Left renal pelvis (tissue), 4 donors: ENCODE measurements around the gene NUP98. TPM values are rescaled to one million over a fixed set of nuclear protein-coding genes. Genes with fewer than 3 reads are reported as not detected.
A peak's percentile ranks its signal among the peaks of the same experiment; 100 is the strongest.
"Not testable (repeated sequence)": the region's sequence is repeated elsewhere in the genome, so short reads cannot be mapped to it uniquely, and the experiment has no call there.

Experiments
- DNase-seq, 4 donors: peaks; one replicate each; pipeline ENCODE4 v3.0.0-alpha.2; 2013; ENCODE audit warnings: low read depth in 4 of 4, low spot score in 3 of 4
- polyA plus RNA-seq, 4 donors: library from polyadenylated mRNA; unstranded; fragments of 120-200 nt; gene quantifications; one replicate each; pipeline ENCODE4 v1.2.1, GENCODE V29; 2013; ENCODE audit not compliant: insufficient read length in 4 of 4

NUP98 gene
- polyA plus RNA-seq, 4 donors: 49.0 to 72.1 (median 63.8) TPM

DNA sequence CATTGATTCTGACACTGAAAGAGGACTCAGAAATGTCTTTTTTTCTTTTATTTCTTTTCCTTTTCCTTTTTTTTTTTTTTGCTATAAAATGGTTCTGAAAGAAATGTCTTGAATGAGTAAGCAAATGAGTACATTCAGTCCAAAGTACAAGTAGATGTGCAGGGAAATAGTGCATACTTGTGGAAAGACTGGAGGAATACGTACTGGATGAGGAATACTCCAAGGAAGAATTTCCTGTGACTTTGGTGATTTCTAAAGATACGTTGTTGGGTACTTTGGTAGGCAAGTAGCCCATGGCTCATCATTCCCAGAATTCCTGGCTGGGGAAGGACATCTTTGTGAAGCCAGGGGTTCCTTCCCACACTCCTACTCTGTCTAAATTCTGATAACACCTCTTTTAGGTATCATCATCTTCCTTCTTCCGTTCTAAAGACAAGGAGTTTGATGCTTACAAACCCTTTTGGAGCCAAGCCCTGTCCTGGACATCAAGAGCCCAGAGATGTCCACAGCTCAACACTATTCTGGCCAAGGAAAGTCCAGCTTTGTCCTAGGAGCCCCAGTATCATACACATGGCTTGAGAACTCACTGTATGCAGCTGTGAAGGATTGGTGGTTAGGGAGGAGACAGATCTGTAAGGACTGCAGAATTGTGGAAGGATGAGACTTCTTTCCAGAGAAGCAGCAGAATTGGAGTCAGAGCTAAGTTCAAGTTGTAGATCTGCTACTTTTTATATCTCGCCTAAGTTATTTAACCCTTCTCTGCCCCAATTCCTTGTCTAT lies 4.8 kb upstream of the NUP98 start:
- DNase-seq: no peak

- DNase-seq: no peak
Measured at GRCh38 chr11:3799873-3800272, 2.5 kb upstream of the NUP98 start.

- DNase-seq: no peak
Measured at GRCh38 chr11:3799143-3799542, 1.8 kb upstream of the NUP98 start.

- DNase-seq: peak in 1 of 4 donors; percentile 30
Measured at GRCh38 chr11:3796801-3797328, 489 bp downstream of the NUP98 start.

GRCh38 chr11:3796346-3796745 lies 1.0 kb downstream of the NUP98 start:
- no peak for DNase-seq

DNA sequence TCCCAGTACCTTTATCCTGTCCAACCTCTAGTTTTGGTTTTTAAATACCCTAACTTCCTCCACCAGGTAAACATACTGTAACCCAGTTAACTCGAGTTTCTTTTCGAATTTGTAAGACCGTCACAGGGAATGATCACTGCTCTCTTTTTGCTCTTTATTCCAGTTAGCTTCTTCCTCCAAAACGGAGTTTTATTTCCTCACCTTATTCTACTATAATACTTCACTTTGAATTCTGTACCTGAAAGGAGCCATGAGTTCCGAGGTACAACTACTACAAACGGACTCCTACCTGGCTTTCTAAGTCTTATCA lies 1.4 kb downstream of the NUP98 start:
- no peak for DNase-seq

- DNase-seq: no peak
Measured at GRCh38 chr11:3795131-3796001, 2.0 kb downstream of the NUP98 start.

- not testable (repeated sequence) for DNase-seq
Measured at GRCh38 chr11:3794387-3794786, 3.0 kb downstream of the NUP98 start.

- DNase-seq: no peak
Measured at GRCh38 chr11:3786781-3787428, 10.4 kb downstream of the NUP98 start.

DNA sequence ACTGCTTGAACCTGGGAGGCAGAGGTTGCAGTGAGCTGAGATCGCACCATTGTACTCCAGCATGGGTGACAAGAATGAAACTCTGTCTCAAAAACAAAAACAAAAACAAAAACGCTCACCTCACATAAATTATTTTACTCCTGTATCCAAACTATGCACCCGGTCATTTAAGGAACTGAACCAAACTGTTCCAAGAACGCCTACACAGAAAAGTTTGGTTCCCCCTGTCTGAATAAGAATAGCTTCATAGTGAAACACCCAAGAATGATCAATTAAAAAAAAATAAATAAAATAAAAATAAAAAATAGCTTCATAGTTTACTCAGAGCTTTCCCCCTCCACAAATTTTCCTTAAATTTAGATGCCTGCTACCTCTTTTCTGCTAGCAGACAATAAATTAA lies 13.7 kb downstream of the NUP98 start:
- DNase-seq: no peak

- no peak for DNase-seq
Measured at GRCh38 chr11:3782963-3783362, 14.4 kb downstream of the NUP98 start.

DNA sequence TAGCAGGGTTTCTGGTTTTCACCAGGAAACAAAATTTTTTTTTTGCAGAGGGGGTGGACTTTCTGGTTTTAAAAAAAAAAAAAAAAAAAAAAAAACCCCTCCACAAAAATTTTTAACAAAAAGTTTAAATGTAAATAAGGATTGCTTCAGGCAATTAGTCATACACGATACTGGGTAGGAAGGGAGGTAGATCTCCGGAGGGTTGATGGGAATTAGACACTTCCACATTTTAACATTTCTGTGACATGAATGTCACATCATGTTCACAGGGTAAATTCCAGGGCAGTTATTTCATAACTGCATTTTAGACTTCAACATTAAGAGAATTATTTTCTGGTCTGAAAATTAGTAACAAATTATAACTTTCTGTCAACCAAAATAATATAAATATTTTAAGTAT lies 15.9 kb downstream of the NUP98 start:
- no peak for DNase-seq

- DNase-seq: no peak
Measured at GRCh38 chr11:3775736-3776406, 21.5 kb downstream of the NUP98 start.

DNA sequence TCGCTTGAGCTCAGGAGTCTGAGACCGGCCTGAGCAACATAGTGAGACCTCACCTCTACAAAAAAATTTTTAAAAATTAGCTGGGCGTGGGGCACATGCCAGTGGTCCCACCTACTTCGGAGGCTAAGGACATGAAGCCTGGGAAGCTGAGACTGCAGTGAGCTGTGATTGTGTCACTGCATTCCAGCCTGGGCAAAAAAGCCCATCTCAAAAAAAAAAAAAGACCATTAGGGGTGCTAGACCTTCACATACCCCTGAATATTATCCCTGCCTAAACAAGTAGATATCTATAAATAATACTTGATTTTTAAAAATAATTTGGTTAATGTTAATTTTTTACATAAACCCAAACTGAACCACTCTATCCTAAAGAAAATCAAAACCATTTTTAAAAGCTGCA lies 24.2 kb downstream of the NUP98 start:
- DNase-seq: no peak

GRCh38 chr11:3767536-3767935 lies 29.8 kb downstream of the NUP98 start:
- no peak for DNase-seq

GRCh38 chr11:3766836-3767235 lies 30.5 kb downstream of the NUP98 start:
- not testable (repeated sequence) for DNase-seq

DNA sequence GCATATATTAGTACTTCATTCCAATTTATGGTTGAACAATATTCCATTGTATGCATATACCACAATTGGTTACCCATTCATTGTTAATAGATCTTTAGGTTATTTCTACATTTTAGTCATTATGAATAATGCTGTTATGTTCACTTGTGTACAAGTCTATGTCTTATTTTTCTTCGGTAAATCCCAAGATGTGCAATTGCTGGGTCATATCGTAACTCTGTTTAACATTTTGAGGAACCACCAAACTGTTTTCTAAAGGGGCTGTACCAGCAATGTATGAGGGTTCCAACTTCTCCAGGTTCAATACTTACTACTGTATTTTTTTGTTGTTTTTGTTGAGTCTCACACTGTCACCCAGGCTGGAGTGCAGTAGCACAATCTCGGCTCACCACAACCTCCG lies 33.1 kb downstream of the NUP98 start:
- DNase-seq: no peak

DNA sequence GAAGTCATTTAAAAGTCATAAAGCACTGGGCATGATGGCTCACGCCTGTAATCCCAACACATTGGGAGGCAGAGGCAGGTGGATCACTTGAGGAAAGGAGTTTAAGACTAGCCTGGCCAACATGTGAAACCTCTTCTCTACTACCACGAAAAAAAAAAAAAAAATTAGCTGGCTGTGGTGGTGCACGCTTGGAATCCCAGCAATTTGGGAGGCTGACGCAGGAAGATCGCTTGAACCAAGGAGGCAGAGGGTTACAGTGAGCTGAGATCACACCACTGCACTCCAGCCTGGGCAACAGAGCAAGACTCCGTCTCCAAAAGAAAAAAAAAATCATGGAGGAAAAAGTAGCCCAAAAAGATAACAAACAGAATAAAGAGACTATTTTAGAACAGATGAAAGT lies 42.2 kb downstream of the NUP98 start:
- DNase-seq: no peak

DNA sequence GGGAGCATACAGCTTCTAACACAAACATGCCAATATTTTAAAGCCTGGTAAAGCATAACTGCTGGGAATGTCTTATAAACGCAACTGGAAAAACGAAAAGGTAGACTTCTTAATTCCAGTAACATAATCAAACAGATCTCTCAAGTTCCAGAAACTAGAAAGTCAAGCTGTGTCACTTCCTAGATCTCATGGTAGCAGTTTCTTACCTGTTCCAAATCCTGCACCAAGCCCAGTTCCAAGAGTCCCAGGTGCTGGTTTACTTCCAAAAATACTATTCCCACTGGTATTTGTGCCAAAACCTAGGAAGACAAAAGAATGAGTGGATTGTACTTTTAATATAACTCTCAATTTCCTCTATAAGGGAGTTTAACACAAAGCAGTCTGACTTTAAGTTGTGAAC lies 44.2 kb downstream of the NUP98 start:
- no peak for DNase-seq

GRCh38 chr11:3747704-3748103 lies 49.6 kb downstream of the NUP98 start:
- no peak for DNase-seq

DNA sequence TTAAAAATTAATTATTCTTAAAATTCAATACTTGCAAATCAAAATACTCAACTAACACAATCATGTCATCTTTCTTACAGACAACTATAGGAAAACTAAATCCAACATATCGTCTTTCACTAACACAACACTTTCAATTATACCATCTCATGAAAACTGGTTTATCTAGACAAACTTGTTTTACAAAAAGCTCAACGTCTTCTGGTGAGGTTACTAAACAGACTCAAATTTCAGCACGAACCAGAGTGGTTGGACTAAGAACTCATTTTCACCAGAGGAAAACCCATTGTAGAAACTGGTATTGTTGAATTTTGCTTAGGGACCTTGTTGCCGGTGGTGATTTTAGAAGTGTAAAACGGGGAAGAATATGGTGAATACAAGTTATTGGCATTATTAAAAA lies 52.2 kb downstream of the NUP98 start:
- DNase-seq: no peak
